ENCODE data around the gene SBF2.
"Not testable (repeated sequence)": the region's sequence is repeated elsewhere in the genome, so short reads cannot be mapped to it uniquely, and the experiment has no call there.

Gene SBF2

GRCh38 chr11:10048350-10048749, 245.7 kb downstream of the SBF2 start:
- no peak for DNase-seq

- peak; percentile 58 for DNase-seq
Measured at GRCh38 chr11:10044618-10045017, 249.4 kb downstream of the SBF2 start.

- DNase-seq = peak; percentile 4
Measured at GRCh38 chr11:10042699-10043098, 251.3 kb downstream of the SBF2 start.

GRCh38 chr11:10041748-10042446, 252.1 kb downstream of the SBF2 start:
- DNase-seq = no peak

GRCh38 chr11:10041332-10041731, 252.7 kb downstream of the SBF2 start:
- DNase-seq = no peak

GRCh38 chr11:10038521-10039302, 255.3 kb downstream of the SBF2 start:
- DNase-seq = no peak

GRCh38 chr11:10035932-10036331, 258.1 kb downstream of the SBF2 start:
- not testable (repeated sequence) for DNase-seq

- DNase-seq = no peak
Measured at GRCh38 chr11:10032935-10033334, 261.1 kb downstream of the SBF2 start.

- DNase-seq = no peak
Measured at GRCh38 chr11:10030122-10030490, 263.9 kb downstream of the SBF2 start.

- no peak for DNase-seq
Measured at GRCh38 chr11:10029386-10030121, 264.5 kb downstream of the SBF2 start.

GRCh38 chr11:10026514-10026913, 267.5 kb downstream of the SBF2 start:
- DNase-seq = no peak

- no peak for DNase-seq
Measured at GRCh38 chr11:10023212-10023611, 270.8 kb downstream of the SBF2 start.

GRCh38 chr11:10022764-10023163, 271.3 kb downstream of the SBF2 start:
- no peak for DNase-seq

GRCh38 chr11:10021563-10021962, 272.5 kb downstream of the SBF2 start:
- DNase-seq = no peak

- no peak for DNase-seq
Measured at GRCh38 chr11:10019906-10020682, 273.9 kb downstream of the SBF2 start.

- no peak for DNase-seq
Measured at GRCh38 chr11:10017911-10018310, 276.1 kb downstream of the SBF2 start.

- no peak for DNase-seq
Measured at GRCh38 chr11:10017050-10017449, 277.0 kb downstream of the SBF2 start.

GRCh38 chr11:10012068-10012467, 282.0 kb downstream of the SBF2 start:
- DNase-seq = no peak

- no peak for DNase-seq
Measured at GRCh38 chr11:10005955-10006525, 288.0 kb downstream of the SBF2 start.

GRCh38 chr11:10004526-10005113, 289.4 kb downstream of the SBF2 start:
- DNase-seq = no peak

- no peak for DNase-seq
Measured at GRCh38 chr11:10002221-10002620, 291.8 kb downstream of the SBF2 start.

GRCh38 chr11:9992306-9992705, 301.7 kb downstream of the SBF2 start:
- DNase-seq = no peak
